GM12801 (cell line): Measurements from ENCODE around the gene ARL8B.

ENCODE experiments used
- CTCF ChIP-seq: IDR thresholded peaks from one replicate; pipeline ENCODE4 v1.5.1; 2011; ENCODE audit warnings: control low read depth; ENCODE audit not compliant: insufficient read length; ENCODE audit errors: extremely low read depth

The ARL8B gene

GRCh38 chr3:5160321-5160720 lies 38.2 kb downstream of the ARL8B start:
- TF ChIP-seq CTCF, result no peak

- TF ChIP-seq CTCF, result no peak
These were observed 39.1 kb downstream of the ARL8B start for GRCh38 chr3:5160940-5161858.

GRCh38 chr3:5162102-5162501 lies 40.0 kb downstream of the ARL8B start:
- TF ChIP-seq CTCF, result no peak

GRCh38 chr3:5165698-5166097 lies 43.6 kb downstream of the ARL8B start:
- TF ChIP-seq CTCF, result no peak

- no peak for TF ChIP-seq CTCF
These were observed 44.8 kb downstream of the ARL8B start for GRCh38 chr3:5166846-5167245.

- no peak for TF ChIP-seq CTCF
These were observed 46.0 kb downstream of the ARL8B start for GRCh38 chr3:5168110-5168509.

GRCh38 chr3:5169807-5170206 lies 47.7 kb downstream of the ARL8B start:
- TF ChIP-seq CTCF, result no peak

- TF ChIP-seq CTCF, result no peak
These were observed 48.9 kb downstream of the ARL8B start for GRCh38 chr3:5170975-5171374.
